ENCODE results near the gene EMILIN3. TPM values are rescaled to one million over a fixed set of nuclear protein-coding genes. Genes with fewer than 3 reads are reported as not detected.

Gene EMILIN3
- total RNA-seq, 4 donors from 2014 or later: 0.13 to 0.76 (median 0.44) TPM; not detected in 1

GRCh38 chr20:41369673-41370072 lies 3.1 kb upstream of the EMILIN3 start:
- H3K27ac ChIP-seq: no peak overlapping the region
- H3K4me1 ChIP-seq: peaks cover 4 to 17% (median 5%) of the 10 kb centered on the region in 3 donors
- no peaks in the 10 kb centered on the region for H3K36me3 ChIP-seq
- WGBS, 2 donors: 83 to 92% methylated on average over 2 of the region's 2 CpGs
- H3K4me3 ChIP-seq: no peak overlapping the region
- no peak for TF ChIP-seq CTCF (IDR thresholded peaks at IDR 0.05)
- TF ChIP-seq POLR2A (IDR thresholded peaks at IDR 0.05): no peak
- DNase-seq: no peak
- intact Hi-C loops (cut with DNase I): no loop called here
- H3K27me3 ChIP-seq: peaks cover 0 to 61% (median 5%) of the 10 kb centered on the region in 4 donors
- H3K9me3 ChIP-seq: peaks cover 0 to 6% (median 0%) of the 10 kb centered on the region in 3 donors

- 92% methylated on average over 2 to 3 of the region's 3 CpGs for WGBS, 2 donors
- Histone ChIP-seq H3K27ac (no peak overlapping the region), H3K4me3 (no peak overlapping the region), H3K9me3 (peaks cover 0 to 6% (median 0%) of the 10 kb centered on the region in 3 donors), H3K36me3 (no peaks in the 10 kb centered on the region), H3K4me1 (peaks cover 4 to 17% (median 5%) of the 10 kb centered on the region in 3 donors), H3K27me3 (peaks cover 0 to 63% (median 5%) of the 10 kb centered on the region in 4 donors)
- TF ChIP-seq POLR2A (IDR thresholded peaks at IDR 0.05) (no peak), CTCF (IDR thresholded peaks at IDR 0.05) (no peak)
- no peak for DNase-seq
- intact Hi-C loops (cut with DNase I): no loop called here
Measured at GRCh38 chr20:41367956-41368355, 1.3 kb upstream of the EMILIN3 start.

GRCh38 chr20:41367393-41367695 lies 726 bp upstream of the EMILIN3 start:
- Histone ChIP-seq H3K4me1 (peaks cover 4 to 21% (median 5%) of the 10 kb centered on the region in 3 donors), H3K36me3 (no peaks in the 10 kb centered on the region), H3K9me3 (peaks cover 0 to 6% (median 0%) of the 10 kb centered on the region in 3 donors), H3K27me3 (peaks cover 0 to 63% (median 5%) of the 10 kb centered on the region in 4 donors), H3K4me3 (no peak overlapping the region), H3K27ac (no peak overlapping the region)
- no peak for TF ChIP-seq CTCF (IDR thresholded peaks at IDR 0.05)
- no peak for TF ChIP-seq POLR2A (IDR thresholded peaks at IDR 0.05)
- no peak for DNase-seq
- intact Hi-C loops (cut with DNase I): no loop called here
- WGBS, 2 donors: 79 to 85% methylated on average over 13 of the region's 13 CpGs

- no peak overlapping the region for H3K27ac ChIP-seq
- H3K36me3 ChIP-seq: no peaks in the 10 kb centered on the region
- H3K27me3 ChIP-seq: peaks cover 0 to 63% (median 5%) of the 10 kb centered on the region in 4 donors
- intact Hi-C loops (cut with DNase I): no loop called here
- DNase-seq: no peak
- peaks cover 0 to 2% (median 0%) of the 10 kb centered on the region in 3 donors for H3K9me3 ChIP-seq
- H3K4me1 ChIP-seq: peaks cover 4 to 24% (median 5%) of the 10 kb centered on the region in 3 donors
- TF ChIP-seq CTCF (IDR thresholded peaks at IDR 0.05) (no peak), POLR2A (IDR thresholded peaks at IDR 0.05) (no peak)
- 8 to 22% methylated on average over 9 to 18 of the region's 76 CpGs for WGBS, 2 donors
- H3K4me3 ChIP-seq: peak overlapping the region; percentile 4 to 67 (median 42)
Measured at GRCh38 chr20:41365777-41366545, 657 bp downstream of the EMILIN3 start.

GRCh38 chr20:41364967-41365765 lies 1.5 kb downstream of the EMILIN3 start:
- WGBS, 2 donors: 73 to 88% methylated on average over 5 to 14 of the region's 19 CpGs
- no peaks in the 10 kb centered on the region for H3K9me3 ChIP-seq
- H3K27ac ChIP-seq: no peak overlapping the region
- peaks cover 0 to 63% (median 5%) of the 10 kb centered on the region in 4 donors for H3K27me3 ChIP-seq
- intact Hi-C loops (cut with DNase I): no loop called here
- H3K4me1 ChIP-seq: peaks cover 4 to 24% (median 5%) of the 10 kb centered on the region in 3 donors
- no peak for DNase-seq
- TF ChIP-seq CTCF (IDR thresholded peaks at IDR 0.05): no peak
- no peak for TF ChIP-seq POLR2A (IDR thresholded peaks at IDR 0.05)
- H3K4me3 ChIP-seq: peak overlapping the region in 3 of 4 donors; percentile 33 to 67 (median 50)
- H3K36me3 ChIP-seq: no peaks in the 10 kb centered on the region

Measured in esophagus squamous epithelium (tissue), 5 donors.